HG03159 (cell line): ENCODE data around the gene MAP2K6.
"Not testable (repeated sequence)": the region's sequence is repeated elsewhere in the genome, so short reads cannot be mapped to it uniquely, and the experiment has no call there.

ENCODE experiments used
- ATAC-seq: cut with Tn5 transposase; IDR thresholded peaks from one replicate; pipeline ENCODE4 v1.9.1; 2021; ENCODE audit warnings: mild to moderate bottlenecking, moderate library complexity; ENCODE audit not compliant: unreplicated experiment

MAP2K6 gene

GRCh38 chr17:69454051-69454450 lies 39.6 kb downstream of the MAP2K6 start:
- ATAC-seq: no peak

DNA sequence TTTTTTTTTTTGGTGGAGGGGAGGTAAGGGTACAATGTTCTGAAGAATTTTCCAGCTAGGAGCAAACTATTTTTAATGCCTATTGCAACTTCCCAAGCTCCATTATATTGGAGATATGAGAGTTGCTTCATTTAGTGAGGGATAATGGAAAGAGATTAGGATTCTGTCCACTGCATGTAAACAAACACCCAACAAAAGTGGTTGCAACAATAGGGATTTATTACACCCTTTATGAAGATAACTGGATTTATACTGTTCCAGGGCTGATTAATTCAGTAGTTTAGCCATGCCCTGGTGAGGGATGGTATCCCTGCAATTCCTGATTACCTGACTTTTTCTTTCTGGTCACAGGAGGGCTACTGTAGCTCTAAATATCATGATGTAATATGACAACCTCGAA lies 40.5 kb downstream of the MAP2K6 start:
- no peak for ATAC-seq

DNA sequence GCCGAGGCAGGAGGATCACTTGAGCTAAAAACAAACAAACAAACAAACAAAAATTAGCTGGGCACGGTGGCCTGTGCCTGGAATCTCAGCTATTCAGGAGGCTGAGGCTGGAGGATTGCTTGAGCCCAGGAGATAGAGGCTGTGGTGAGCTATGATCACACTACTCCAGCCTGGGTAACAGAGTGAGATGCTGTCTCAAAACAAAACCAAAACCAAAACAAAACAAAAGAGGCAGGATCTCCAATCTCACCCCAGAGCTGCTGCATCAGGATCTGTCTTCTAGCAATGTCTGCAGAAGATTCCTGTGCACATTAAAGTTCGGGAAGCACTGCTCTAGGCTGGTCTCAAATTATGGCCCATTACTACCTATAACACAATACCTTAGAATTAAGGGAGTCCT lies 43.1 kb downstream of the MAP2K6 start:
- ATAC-seq: no peak

- ATAC-seq: no peak
These were observed 46.7 kb downstream of the MAP2K6 start for GRCh38 chr17:69460963-69461922.

- no peak for ATAC-seq
These were observed 47.5 kb downstream of the MAP2K6 start for GRCh38 chr17:69461951-69462369.

GRCh38 chr17:69462882-69463281 lies 48.4 kb downstream of the MAP2K6 start:
- no peak for ATAC-seq

DNA sequence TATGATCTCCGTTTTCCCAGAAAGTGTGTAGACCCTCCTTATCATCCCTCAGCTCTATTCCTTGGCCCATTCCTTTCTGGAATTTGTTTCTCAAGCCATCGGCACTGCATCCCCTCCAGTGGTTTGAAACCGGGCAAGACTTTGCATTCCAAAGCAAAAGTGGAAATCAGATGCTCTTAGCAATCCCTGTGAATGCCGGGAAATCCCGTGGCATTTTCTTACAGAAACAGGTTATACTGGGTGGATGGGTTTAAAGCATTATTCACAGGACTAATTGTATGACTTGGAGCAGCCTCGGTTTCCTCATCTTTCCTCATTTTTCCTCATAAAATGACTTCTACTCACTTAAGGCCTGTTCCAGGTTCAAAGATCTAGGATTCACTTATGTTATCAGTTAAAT lies 52.0 kb downstream of the MAP2K6 start:
- no peak for ATAC-seq

- ATAC-seq: no peak
These were observed 52.6 kb downstream of the MAP2K6 start for GRCh38 chr17:69466905-69467667.

GRCh38 chr17:69468207-69468606 lies 53.7 kb downstream of the MAP2K6 start:
- no peak for ATAC-seq

DNA sequence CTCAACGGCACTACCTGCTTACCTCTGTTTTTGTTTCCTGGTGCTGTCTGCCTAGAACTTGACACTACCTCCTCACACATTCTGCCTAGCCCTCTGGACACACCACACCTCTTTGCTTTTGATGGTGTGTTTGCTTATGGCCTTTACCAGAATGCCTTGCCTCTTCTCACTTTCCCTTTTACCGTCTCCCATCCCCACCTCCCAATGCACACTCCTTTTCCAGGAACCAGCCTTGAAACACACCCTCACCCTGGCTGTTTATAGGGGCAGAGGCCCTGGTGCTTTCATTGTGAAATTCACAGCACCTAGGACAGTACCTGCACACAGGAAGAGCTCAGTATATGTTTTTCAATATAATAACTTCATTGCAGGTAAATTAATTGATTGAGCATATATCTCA lies 56.2 kb downstream of the MAP2K6 start:
- ATAC-seq: no peak

- no peak for ATAC-seq
These were observed 56.9 kb downstream of the MAP2K6 start for GRCh38 chr17:69471406-69471805.

GRCh38 chr17:69473841-69474831 lies 59.6 kb downstream of the MAP2K6 start:
- ATAC-seq: no peak

- no peak for ATAC-seq
These were observed 62.9 kb downstream of the MAP2K6 start for GRCh38 chr17:69477204-69477902.

DNA sequence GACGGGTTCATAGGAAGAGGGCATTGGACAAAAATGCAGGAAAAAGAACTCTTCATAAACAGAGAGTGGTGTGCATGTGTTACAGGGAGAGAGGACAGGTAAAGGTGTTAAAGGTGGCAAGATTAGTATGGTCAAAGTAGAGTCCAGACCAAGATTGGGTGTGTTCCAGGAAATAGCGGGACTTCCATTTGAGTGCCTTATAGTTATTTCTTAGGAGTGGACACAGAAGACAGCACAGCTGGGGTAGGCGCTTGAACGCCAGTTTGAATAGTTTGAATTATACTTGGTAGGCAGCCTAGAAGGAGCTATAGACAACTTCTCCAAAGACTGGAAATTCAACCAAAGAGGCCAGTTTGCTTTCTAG lies 63.4 kb downstream of the MAP2K6 start:
- no peak for ATAC-seq

DNA sequence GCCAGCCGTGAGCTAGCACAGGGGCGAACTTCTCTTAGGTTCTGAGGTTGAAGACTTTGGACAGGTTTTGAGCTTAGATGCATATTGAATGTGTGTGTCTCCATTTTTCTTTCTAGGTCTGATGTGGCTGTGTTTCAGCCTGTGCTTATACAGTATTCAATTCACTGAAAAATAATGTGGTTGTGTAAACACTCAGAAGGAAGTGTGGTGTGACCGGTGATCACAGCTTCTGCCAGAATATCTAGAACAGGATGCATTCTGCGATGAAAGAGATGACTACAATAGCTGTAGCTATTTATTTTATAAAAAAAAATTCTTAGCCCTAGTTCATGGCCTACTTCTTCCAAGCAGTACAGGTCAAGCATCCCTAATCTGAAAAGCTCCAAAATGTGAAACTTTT lies 64.4 kb downstream of the MAP2K6 start:
- no peak for ATAC-seq

- ATAC-seq: not testable (repeated sequence)
These were observed 65.3 kb downstream of the MAP2K6 start for GRCh38 chr17:69479756-69480155.

- ATAC-seq: no peak
These were observed 65.7 kb downstream of the MAP2K6 start for GRCh38 chr17:69480245-69480644.

GRCh38 chr17:69485251-69485661 lies 70.8 kb downstream of the MAP2K6 start:
- ATAC-seq: no peak

GRCh38 chr17:69485901-69486643 lies 71.6 kb downstream of the MAP2K6 start:
- no peak for ATAC-seq
